Measurements from ENCODE around the gene PPP1R8.
A peak's percentile ranks its signal among the peaks of the same experiment; 100 is the strongest.

Gene PPP1R8

GRCh38 chr1:27809883-27810282 lies 20.7 kb upstream of the PPP1R8 start:
- in situ Hi-C loops (cut with HindIII; ENCODE audit: low pct_ligation_motif_present, low sequenced_read_pairs), result no loop called here
- no peak for TF ChIP-seq CTCF (IDR thresholded peaks at IDR 0.05; ENCODE audit: low read depth, low read length, missing control alignments)
- Histone ChIP-seq H3K27ac (no peak overlapping the region), H3K27me3 (replicated peaks) (no peaks in the 10 kb centered on the region), H3K4me3 (ENCODE audit: low read depth, low read length) (no peak overlapping the region), H3K36me3 (replicated peaks) (peaks cover 18% of the 10 kb centered on the region)
- no peak for DNase-seq

- in situ Hi-C loops (cut with HindIII; ENCODE audit: low pct_ligation_motif_present, low sequenced_read_pairs), result no loop called here
- no peak for DNase-seq
- Histone ChIP-seq H3K27ac (no peak overlapping the region), H3K4me3 (ENCODE audit: low read depth, low read length) (no peak overlapping the region), H3K27me3 (replicated peaks) (no peaks in the 10 kb centered on the region), H3K36me3 (replicated peaks) (peaks cover 20% of the 10 kb centered on the region)
- no peak for TF ChIP-seq CTCF (IDR thresholded peaks at IDR 0.05; ENCODE audit: low read depth, low read length, missing control alignments)
Measured at GRCh38 chr1:27811741-27812500, 18.7 kb upstream of the PPP1R8 start.

- TF ChIP-seq CTCF (IDR thresholded peaks at IDR 0.05; ENCODE audit: low read depth, low read length, missing control alignments), result no peak
- in situ Hi-C loops (cut with HindIII; ENCODE audit: low pct_ligation_motif_present, low sequenced_read_pairs), result no loop called here
- H3K27me3 ChIP-seq (replicated peaks), result no peaks in the 10 kb centered on the region
- H3K36me3 ChIP-seq (replicated peaks), result peaks cover 34% of the 10 kb centered on the region
- H3K4me3 ChIP-seq (ENCODE audit: low read depth, low read length), result no peak overlapping the region
- H3K27ac ChIP-seq, result peak overlapping the region; percentile 38
- peak; percentile 77 for DNase-seq
Measured at GRCh38 chr1:27816921-27817630, 13.5 kb upstream of the PPP1R8 start.

GRCh38 chr1:27821761-27822315 lies 8.7 kb upstream of the PPP1R8 start:
- DNase-seq, result no peak
- Histone ChIP-seq H3K27me3 (replicated peaks) (no peaks in the 10 kb centered on the region), H3K36me3 (replicated peaks) (peaks cover 18% of the 10 kb centered on the region), H3K27ac (no peak overlapping the region), H3K4me3 (ENCODE audit: low read depth, low read length) (no peak overlapping the region)
- TF ChIP-seq CTCF (IDR thresholded peaks at IDR 0.05; ENCODE audit: low read depth, low read length, missing control alignments), result no peak
- in situ Hi-C loops (cut with HindIII; ENCODE audit: low pct_ligation_motif_present, low sequenced_read_pairs), result no loop called here

- in situ Hi-C loops (cut with HindIII; ENCODE audit: low pct_ligation_motif_present, low sequenced_read_pairs), result no loop called here
- DNase-seq, result no peak
- Histone ChIP-seq H3K36me3 (replicated peaks) (peaks cover 11% of the 10 kb centered on the region), H3K4me3 (ENCODE audit: low read depth, low read length) (no peak overlapping the region), H3K27me3 (replicated peaks) (no peaks in the 10 kb centered on the region), H3K27ac (no peak overlapping the region)
- no peak for TF ChIP-seq CTCF (IDR thresholded peaks at IDR 0.05; ENCODE audit: low read depth, low read length, missing control alignments)
Measured at GRCh38 chr1:27823784-27824183, 6.8 kb upstream of the PPP1R8 start.

Measured in brain microvascular endothelial cell (primary cell).